ENCODE measurements around the gene CEL.

DNA sequence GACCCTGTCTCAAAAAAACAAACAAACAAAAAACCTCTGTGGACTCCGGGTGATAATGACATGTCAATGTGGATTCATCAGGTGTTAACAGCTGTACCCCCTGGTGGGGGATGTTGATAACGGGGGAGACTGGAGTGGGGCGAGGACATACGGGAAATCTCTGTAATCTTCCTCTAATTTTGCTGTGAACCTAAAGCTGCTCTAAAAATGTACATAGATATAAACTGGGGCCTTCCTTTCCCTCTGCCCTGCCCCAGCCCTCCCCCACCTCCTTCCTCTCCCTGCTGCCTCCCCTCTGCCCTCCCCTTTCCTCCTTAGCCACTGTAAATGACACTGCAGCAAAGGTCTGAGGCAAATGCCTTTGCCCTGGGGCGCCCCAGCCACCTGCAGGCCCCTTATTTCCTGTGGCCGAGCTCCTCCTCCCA is 1.4 kb upstream of the CEL start:
- TF ChIP-seq, protein P1, sequence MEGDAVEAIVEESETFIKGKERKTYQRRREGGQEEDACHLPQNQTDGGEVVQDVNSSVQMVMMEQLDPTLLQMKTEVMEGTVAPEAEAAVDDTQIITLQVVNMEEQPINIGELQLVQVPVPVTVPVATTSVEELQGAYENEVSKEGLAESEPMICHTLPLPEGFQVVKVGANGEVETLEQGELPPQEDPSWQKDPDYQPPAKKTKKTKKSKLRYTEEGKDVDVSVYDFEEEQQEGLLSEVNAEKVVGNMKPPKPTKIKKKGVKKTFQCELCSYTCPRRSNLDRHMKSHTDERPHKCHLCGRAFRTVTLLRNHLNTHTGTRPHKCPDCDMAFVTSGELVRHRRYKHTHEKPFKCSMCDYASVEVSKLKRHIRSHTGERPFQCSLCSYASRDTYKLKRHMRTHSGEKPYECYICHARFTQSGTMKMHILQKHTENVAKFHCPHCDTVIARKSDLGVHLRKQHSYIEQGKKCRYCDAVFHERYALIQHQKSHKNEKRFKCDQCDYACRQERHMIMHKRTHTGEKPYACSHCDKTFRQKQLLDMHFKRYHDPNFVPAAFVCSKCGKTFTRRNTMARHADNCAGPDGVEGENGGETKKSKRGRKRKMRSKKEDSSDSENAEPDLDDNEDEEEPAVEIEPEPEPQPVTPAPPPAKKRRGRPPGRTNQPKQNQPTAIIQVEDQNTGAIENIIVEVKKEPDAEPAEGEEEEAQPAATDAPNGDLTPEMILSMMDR (IDR thresholded peaks at IDR 0.05; ENCODE audit: insufficient read depth, low read length): no peak
- TF ChIP-seq GABPA (IDR thresholded peaks at IDR 0.05; ENCODE audit: low read depth): no peak
- TF ChIP-seq, protein P2, sequence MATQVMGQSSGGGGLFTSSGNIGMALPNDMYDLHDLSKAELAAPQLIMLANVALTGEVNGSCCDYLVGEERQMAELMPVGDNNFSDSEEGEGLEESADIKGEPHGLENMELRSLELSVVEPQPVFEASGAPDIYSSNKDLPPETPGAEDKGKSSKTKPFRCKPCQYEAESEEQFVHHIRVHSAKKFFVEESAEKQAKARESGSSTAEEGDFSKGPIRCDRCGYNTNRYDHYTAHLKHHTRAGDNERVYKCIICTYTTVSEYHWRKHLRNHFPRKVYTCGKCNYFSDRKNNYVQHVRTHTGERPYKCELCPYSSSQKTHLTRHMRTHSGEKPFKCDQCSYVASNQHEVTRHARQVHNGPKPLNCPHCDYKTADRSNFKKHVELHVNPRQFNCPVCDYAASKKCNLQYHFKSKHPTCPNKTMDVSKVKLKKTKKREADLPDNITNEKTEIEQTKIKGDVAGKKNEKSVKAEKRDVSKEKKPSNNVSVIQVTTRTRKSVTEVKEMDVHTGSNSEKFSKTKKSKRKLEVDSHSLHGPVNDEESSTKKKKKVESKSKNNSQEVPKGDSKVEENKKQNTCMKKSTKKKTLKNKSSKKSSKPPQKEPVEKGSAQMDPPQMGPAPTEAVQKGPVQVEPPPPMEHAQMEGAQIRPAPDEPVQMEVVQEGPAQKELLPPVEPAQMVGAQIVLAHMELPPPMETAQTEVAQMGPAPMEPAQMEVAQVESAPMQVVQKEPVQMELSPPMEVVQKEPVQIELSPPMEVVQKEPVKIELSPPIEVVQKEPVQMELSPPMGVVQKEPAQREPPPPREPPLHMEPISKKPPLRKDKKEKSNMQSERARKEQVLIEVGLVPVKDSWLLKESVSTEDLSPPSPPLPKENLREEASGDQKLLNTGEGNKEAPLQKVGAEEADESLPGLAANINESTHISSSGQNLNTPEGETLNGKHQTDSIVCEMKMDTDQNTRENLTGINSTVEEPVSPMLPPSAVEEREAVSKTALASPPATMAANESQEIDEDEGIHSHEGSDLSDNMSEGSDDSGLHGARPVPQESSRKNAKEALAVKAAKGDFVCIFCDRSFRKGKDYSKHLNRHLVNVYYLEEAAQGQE (IDR thresholded peaks at IDR 0.05; ENCODE audit: insufficient replicate concordance, low read depth): no peak

All from HL-60 (cell line).